Osteoblast (primary cell): Measurements from ENCODE around the gene FLG. TPM values are rescaled to one million over a fixed set of nuclear protein-coding genes. Genes with fewer than 3 reads are reported as not detected.
"Not testable (repeated sequence)": the region's sequence is repeated elsewhere in the genome, so short reads cannot be mapped to it uniquely, and the experiment has no call there.

Experiments
- DNase-seq: peaks from one replicate; pipeline ENCODE4 v3.0.0; 2011; ENCODE audit warnings: low spot score, mixed read lengths; ENCODE audit not compliant: insufficient read length; ENCODE audit errors: missing footprints
- H2AFZ ChIP-seq: 2 replicates; pipeline ENCODE4 v1.6.0; 2011; ENCODE audit warnings: mild to moderate bottlenecking, low read length
- H3K27ac ChIP-seq: 2 replicates; pipeline ENCODE4 v1.5.1; 2011; ENCODE audit warnings: mild to moderate bottlenecking, low read depth, low read length, moderate library complexity
- H3K27me3 ChIP-seq: 2 replicates; pipeline ENCODE4 v1.6.0; 2012; ENCODE audit warnings: mild to moderate bottlenecking, control low read depth, inconsistent platforms, low read length, moderate library complexity; ENCODE audit not compliant: insufficient read depth
- H3K36me3 ChIP-seq: 2 replicates; pipeline ENCODE4 v1.5.1; 2011; ENCODE audit warnings: mild to moderate bottlenecking, low read length, control low read depth, moderate library complexity; ENCODE audit not compliant: insufficient read depth
- H3K4me1 ChIP-seq: 2 replicates; pipeline ENCODE4 v1.5.1; 2011; ENCODE audit warnings: mild to moderate bottlenecking, low read length, control low read depth, moderate library complexity; ENCODE audit not compliant: insufficient read depth
- H3K4me2 ChIP-seq: 2 replicates; pipeline ENCODE4 v1.6.0; 2011; ENCODE audit warnings: mild to moderate bottlenecking, low read length; ENCODE audit not compliant: insufficient read depth
- H3K4me3 ChIP-seq: fragments of 200-600 bp; sonication (generic); 3 replicates; pipeline ENCODE4 v1.5.1; 2012; ENCODE audit warnings: mild to moderate bottlenecking, low read length, inconsistent platforms; ENCODE audit not compliant: insufficient read depth
- H3K79me2 ChIP-seq: 2 replicates; pipeline ENCODE4 v1.6.0; 2012; ENCODE audit warnings: mild to moderate bottlenecking, low read length, control low read depth, inconsistent platforms; ENCODE audit not compliant: insufficient read depth
- H3K9me3 ChIP-seq: 2 replicates; pipeline ENCODE4 v1.5.1; 2011; ENCODE audit warnings: low read depth, low read length, control low read depth
- H4K20me1 ChIP-seq: 2 replicates; pipeline ENCODE4 v1.6.0; 2012; ENCODE audit warnings: mild to moderate bottlenecking, low read length, control low read depth; ENCODE audit not compliant: insufficient read depth
- CTCF ChIP-seq: IDR thresholded peaks from 2 replicates; pipeline ENCODE4 v1.5.1; 2011; ENCODE audit warnings: mild to moderate bottlenecking, low read depth, low read length, moderate library complexity; ENCODE audit errors: extremely low read depth
- total RNA-seq: library from RNA; depleted of rRNA; stranded (reverse); fragments of >200 nt; gene quantifications from 2 replicates; pipeline ENCODE4 v1.2.3, GENCODE V29; 2012

FLG gene
- total RNA-seq, 1 donor, result 8.3 TPM

GRCh38 chr1:152328801-152329391 is 3.9 kb upstream of the FLG start:
- Histone ChIP-seq H3K36me3 (no peaks in the 10 kb centered on the region), H3K4me2 (no peak overlapping the region), H3K79me2 (no peaks in the 10 kb centered on the region), H3K9me3 (no peaks in the 10 kb centered on the region), H2AFZ (no peak overlapping the region), H3K27ac (peak overlapping the region; percentile 56), H3K4me1 (peaks cover 4% of the 10 kb centered on the region), H3K27me3 (no peaks in the 10 kb centered on the region), H3K4me3 (no peak overlapping the region), H4K20me1 (no peaks in the 10 kb centered on the region)
- DNase-seq, result no peak
- TF ChIP-seq CTCF, result no peak

- DNase-seq, result no peak
- TF ChIP-seq CTCF, result no peak
- Histone ChIP-seq H3K4me3 (no peak overlapping the region), H3K4me2 (no peak overlapping the region), H3K9me3 (no peaks in the 10 kb centered on the region), H3K79me2 (no peaks in the 10 kb centered on the region), H3K36me3 (no peaks in the 10 kb centered on the region), H2AFZ (no peak overlapping the region), H3K4me1 (no peaks in the 10 kb centered on the region), H4K20me1 (no peaks in the 10 kb centered on the region), H3K27ac (no peak overlapping the region), H3K27me3 (no peaks in the 10 kb centered on the region)
These were observed 11.1 kb downstream of the FLG start for GRCh38 chr1:152313970-152314369.

- no peak overlapping the region for H3K27ac ChIP-seq
- H3K4me2 ChIP-seq, result no peak overlapping the region
- no peak overlapping the region for H3K4me3 ChIP-seq
- H3K36me3 ChIP-seq, result no peaks in the 10 kb centered on the region
- H2AFZ ChIP-seq, result no peak overlapping the region
- no peak for TF ChIP-seq CTCF
- no peaks in the 10 kb centered on the region for H3K79me2 ChIP-seq
- no peaks in the 10 kb centered on the region for H3K9me3 ChIP-seq
- H3K4me1 ChIP-seq, result no peaks in the 10 kb centered on the region
- no peaks in the 10 kb centered on the region for H3K27me3 ChIP-seq
- peak; percentile 26 for DNase-seq
- no peaks in the 10 kb centered on the region for H4K20me1 ChIP-seq
These were observed 11.7 kb downstream of the FLG start for GRCh38 chr1:152313319-152313801.

- H2AFZ ChIP-seq, H3K36me3 ChIP-seq, H3K79me2 ChIP-seq, H3K27ac ChIP-seq, H4K20me1 ChIP-seq, DNase-seq, H3K4me3 ChIP-seq, H3K4me2 ChIP-seq, H3K9me3 ChIP-seq, H3K27me3 ChIP-seq, H3K4me1 ChIP-seq: not testable (repeated sequence)
These were observed 12.9 kb downstream of the FLG start for GRCh38 chr1:152312169-152312568.
